HTR-8/SVneo (cell line): ENCODE data around the gene XRN2.
A peak's percentile ranks its signal among the peaks of the same experiment; 100 is the strongest.

Experiments
- DNase-seq: peaks from one replicate; pipeline ENCODE4 v3.0.0; 2011; ENCODE audit warnings: low spot score, mixed read lengths; ENCODE audit not compliant: insufficient read length
- FAIRE-seq: peaks from 2 replicates; lab custom pipeline; 2011; peaks lifted over from hg19 to GRCh38; lab: Jason Lieb, UNC

The XRN2 gene, protein sequence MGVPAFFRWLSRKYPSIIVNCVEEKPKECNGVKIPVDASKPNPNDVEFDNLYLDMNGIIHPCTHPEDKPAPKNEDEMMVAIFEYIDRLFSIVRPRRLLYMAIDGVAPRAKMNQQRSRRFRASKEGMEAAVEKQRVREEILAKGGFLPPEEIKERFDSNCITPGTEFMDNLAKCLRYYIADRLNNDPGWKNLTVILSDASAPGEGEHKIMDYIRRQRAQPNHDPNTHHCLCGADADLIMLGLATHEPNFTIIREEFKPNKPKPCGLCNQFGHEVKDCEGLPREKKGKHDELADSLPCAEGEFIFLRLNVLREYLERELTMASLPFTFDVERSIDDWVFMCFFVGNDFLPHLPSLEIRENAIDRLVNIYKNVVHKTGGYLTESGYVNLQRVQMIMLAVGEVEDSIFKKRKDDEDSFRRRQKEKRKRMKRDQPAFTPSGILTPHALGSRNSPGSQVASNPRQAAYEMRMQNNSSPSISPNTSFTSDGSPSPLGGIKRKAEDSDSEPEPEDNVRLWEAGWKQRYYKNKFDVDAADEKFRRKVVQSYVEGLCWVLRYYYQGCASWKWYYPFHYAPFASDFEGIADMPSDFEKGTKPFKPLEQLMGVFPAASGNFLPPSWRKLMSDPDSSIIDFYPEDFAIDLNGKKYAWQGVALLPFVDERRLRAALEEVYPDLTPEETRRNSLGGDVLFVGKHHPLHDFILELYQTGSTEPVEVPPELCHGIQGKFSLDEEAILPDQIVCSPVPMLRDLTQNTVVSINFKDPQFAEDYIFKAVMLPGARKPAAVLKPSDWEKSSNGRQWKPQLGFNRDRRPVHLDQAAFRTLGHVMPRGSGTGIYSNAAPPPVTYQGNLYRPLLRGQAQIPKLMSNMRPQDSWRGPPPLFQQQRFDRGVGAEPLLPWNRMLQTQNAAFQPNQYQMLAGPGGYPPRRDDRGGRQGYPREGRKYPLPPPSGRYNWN

DNA sequence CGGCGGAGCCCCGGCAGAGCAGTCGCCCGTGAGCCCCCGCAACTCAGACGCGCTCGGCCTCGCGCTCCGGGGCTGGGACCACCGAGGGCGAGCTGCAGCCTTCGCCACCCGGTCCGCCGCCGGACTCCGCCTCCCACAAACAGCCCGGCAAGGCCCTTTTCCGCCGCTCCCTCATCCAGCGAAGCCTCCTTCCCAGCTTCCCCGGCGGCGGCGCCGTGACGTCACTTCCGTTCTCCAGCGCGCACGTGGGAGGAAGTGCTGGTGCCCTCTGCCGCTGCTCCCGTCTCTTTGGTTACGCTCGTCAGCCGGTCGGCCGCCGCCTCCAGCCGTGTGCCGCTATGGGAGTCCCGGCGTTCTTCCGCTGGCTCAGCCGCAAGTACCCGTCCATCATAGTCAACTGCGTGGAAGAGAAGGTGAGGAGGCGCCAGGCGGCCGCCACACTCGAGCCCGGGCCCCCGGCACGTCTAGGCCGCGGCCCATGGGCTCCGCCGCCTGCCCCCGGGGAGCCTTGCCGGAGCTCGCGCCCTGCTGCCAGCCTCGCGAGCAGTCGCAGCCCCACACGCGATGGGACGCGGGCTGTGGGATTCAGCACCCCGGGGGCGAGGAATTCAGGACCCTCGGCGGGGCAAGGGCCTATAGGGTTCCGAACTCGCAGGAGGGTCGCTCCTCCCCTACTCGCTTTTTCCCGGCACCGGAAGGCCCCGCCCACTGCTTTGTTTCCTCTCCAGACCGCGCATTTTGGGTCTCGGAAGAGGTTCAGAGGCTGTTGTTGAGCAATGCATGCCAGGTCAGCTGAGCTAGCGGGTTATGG is at the start of gene XRN2:
XRN2 (plus strand) TSS at position 271 of the 811 bp plus-strand sequence; CDS start at position 339, 68 bp downstream.
- peak; percentile 90 for FAIRE-seq
- peak; percentile 91 for DNase-seq

DNA sequence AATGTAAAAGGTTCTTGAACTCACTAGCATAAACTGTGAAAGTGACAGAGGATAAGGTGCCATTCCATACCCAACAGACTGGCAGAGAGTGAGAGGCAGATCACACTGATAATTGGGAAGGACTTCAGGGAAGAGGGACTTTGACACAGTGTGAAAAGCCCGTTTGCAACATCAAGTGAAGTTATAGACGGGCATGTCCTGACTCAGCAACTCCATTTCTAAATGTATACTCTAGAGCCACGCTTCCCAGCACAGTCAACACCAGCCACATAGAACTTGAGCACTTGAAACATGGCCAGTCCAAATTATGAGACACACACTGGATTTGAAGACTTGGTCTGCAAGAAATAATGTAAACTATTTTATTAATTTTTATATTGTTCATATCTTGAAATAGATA is 45.9 kb upstream of the XRN2 start:
- FAIRE-seq = no peak
- DNase-seq = no peak

DNA sequence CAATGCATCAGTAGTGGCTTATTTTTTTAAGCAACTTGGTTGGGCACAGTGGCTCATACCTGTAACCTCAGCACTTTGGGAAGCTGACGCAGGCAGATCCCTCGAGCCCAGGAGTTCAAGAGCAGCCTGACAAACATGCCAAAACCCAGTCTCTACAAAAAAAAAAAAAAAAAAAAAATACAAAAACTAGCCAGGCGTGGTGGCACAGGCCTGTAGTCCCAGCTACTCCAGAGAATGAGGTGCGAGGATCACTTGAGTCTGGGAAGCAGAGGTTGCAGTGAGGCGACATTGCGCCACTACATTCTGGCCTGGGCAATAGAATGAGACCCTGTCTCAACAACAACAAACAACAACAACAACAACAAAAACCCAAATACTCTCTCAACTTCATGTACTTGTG is 44.7 kb upstream of the XRN2 start:
- no peak for FAIRE-seq

GRCh38 chr20:21259346-21259745 is 43.8 kb upstream of the XRN2 start:
- FAIRE-seq (no peak), DNase-seq (no peak)

More for the DNA sequence above, 44.7 kb upstream of the XRN2 start:
- no peak for DNase-seq

- DNase-seq = no peak
- FAIRE-seq = no peak
These were observed 40.3 kb upstream of the XRN2 start for GRCh38 chr20:21262812-21263211.

GRCh38 chr20:21265261-21266190 is 37.6 kb upstream of the XRN2 start:
- no peak for FAIRE-seq
- DNase-seq = no peak

DNA sequence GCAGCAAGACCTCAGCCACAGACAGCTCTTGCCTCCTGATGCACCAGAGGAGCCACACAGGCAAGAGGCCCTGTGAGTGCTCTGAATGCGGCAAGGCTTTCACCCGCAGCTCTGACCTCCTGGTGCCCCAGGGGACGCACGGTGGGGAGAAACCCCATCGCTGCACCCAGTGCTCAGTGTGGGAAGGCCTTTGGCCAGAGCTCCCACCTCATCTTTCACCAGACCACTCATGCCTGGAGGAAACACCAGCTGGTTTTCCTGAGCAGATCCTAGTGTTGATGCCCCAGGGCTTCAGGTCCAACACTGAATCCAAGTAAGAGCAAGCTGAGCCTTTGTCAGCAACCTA is 37.0 kb upstream of the XRN2 start:
- FAIRE-seq (no peak), DNase-seq (no peak)

DNA sequence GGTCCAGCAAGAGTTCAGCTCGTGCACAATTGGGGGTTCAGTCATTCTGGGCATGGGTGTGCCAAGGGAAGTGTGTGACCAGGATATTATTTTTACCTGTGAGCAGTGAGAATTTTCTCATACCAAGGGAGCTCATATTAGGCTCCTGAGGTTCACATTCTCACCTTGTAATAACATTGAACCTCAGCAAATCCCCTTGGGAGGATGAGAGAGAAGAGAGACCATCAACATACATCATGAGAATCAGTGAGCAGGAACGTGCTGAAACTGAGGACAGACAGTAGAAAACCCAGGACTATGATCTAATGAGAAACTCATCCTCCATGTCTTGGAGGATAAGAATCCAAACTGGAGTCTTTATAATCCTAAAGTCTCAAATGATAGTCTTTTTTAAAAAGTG is 33.4 kb upstream of the XRN2 start:
- DNase-seq = no peak
- no peak for FAIRE-seq

GRCh38 chr20:21270806-21271205 is 32.3 kb upstream of the XRN2 start:
- FAIRE-seq (no peak), DNase-seq (no peak)

- DNase-seq = no peak
These were observed 30.9 kb upstream of the XRN2 start for GRCh38 chr20:21272279-21272678.

DNA sequence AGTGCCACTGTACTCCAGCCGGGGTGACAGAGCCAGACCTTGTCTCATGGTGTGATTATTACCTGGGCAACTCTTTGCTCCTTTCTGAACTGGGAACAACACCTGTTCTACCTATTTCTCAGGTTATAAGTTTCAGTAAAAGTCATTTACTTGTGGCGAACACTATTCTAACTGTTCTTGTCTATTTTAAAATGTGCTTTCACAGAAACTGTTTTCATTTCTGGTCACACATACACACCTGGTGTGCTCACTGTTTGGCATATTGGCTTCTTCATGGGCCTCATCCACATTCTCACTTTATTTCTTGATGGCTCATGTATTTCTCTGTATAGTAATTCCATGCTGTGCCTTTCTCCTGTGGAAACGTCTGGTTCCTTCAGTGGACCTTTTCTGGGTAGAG is 30.5 kb upstream of the XRN2 start:
- DNase-seq = no peak
- no peak for FAIRE-seq

More at GRCh38 chr20:21272279-21272678, 30.9 kb upstream of the XRN2 start:
- no peak for FAIRE-seq

DNA sequence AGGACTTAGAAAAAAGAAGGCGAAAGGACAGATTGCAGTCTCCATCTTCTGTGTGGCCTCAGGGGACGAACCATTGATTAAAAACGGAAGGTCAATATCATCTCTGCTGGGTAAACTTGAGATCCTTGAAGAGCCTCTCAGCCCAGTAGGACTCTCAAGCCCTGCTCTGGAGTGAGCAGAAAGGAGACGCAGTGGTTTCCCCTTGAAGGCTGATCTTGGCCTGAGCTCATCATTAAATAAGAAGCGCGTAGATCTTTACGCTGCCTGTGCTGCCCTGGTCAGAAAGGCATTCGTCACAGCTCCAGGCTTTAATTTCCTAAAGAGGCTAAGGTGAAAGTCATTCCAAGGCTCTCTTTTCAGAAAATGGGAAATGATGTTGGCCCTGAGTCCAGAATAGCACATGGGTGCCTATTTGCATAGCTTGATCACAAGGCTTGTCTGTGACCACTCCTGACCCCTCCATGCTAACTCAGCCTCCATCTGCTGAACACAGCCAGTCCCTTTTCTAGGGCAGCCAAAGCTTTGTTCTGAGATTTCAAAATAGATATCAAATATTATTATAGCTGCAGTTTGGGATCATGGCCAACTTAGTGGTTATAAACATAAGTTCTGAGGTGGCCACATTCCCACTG is 29.3 kb upstream of the XRN2 start:
- FAIRE-seq (no peak), DNase-seq (no peak)

GRCh38 chr20:21278829-21279228 is 24.3 kb upstream of the XRN2 start:
- no peak for DNase-seq
- no peak for FAIRE-seq

DNA sequence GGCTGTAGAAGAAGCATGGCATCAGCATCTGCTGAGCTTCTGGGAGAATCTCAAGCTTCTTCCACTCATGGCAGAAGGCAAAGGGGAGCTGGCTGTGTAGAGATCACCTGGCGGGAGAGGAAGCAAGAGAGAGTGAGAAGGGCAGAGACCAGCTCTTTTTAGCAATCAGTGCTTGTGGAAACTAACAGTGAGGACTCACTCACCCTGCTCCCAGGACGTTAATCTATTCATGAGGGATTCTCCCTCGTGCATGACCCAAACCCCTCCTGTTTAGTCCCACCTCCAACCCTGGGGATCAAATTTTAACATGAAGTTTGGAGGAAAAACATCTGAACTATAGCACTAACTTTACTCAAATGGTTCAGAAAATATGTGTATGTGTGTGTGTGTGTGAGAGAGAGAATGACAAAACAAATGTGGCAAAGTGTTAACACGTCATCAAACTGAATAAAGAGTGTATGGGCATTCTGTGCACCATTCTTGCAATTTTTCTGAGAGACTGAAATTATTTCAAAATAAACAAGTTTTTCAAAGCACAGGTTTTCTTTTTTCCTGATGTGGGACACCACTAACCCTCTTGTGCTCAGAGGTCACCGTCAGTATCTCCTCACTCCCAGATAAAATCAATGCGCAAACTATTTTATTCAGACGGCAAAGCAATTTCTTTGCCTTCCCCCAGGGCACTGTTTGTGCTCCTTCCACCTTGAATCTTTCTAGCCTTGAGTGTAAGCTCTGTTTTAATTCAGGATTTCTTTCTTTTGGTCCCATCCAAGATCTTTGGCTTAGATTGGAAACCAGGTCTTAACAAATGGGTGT is 23.2 kb upstream of the XRN2 start:
- DNase-seq = no peak
- no peak for FAIRE-seq

DNA sequence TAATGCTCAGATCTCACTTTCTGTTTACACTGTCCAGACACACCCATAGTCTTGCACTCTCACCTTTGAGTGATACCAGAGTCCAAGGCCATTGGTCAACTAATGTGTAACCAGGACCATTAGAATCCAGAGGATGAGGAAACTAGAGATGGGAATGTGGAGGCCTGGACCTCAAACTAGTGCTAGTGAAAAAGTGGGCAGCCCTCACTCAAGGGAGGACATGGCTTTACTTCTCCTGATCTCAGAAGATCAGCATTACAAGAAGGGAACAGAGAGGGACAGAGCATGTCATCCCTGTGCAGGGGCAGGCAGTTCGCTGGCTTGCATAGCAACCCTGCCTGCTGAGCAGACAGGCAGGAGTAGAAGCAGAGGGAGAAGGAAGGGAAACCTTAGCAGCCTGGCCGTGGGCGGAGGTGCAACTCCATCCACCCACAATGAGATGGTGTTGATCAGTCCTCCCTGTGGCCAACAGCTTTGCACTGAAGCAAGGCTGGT is 22.6 kb upstream of the XRN2 start:
- DNase-seq (no peak), FAIRE-seq (no peak)

- DNase-seq (no peak), FAIRE-seq (no peak)
These were observed 16.4 kb upstream of the XRN2 start for GRCh38 chr20:21286775-21287174.

DNA sequence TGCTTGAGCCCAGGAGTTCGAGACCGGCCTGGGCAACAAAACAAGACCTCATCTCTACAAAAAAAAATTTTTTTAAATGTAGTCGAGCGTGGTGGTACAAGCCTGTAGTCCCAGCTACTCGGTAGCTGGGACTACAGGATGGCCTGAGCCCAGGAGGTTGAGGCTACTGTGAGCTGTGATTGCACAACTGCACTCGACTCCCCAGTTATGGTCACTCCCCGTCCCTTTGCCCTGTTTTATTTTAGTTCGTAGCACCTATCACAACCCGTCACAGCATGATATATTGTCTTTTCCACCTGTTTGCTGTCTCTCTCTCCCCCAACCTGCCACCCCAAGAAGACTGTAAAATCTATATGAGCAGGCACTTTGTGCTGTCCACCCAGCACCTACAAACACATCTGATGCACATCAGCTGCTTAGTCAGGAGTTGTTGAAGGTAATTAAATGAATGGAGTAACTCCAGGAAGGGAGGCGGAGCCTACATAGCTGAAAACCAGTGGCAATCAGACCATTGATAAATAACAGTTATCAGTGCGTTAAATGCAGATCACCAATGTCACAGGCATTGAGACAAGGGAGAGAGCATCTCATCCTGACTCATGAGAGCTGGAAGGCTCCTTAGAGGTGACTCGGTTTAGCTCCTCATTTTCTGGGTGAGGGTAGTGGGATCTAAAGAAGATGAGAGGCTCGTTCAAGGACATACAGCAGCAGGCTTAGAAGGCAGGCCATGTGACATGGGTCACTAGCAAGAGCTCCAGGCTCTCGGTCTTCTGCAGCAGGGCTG is 14.4 kb upstream of the XRN2 start:
- no peak for FAIRE-seq
- DNase-seq = no peak
